Measurements from ENCODE around the gene ALPL. TPM values are rescaled to one million over a fixed set of nuclear protein-coding genes. Genes with fewer than 3 reads are reported as not detected.
"Not testable (repeated sequence)": the region's sequence is repeated elsewhere in the genome, so short reads cannot be mapped to it uniquely, and the experiment has no call there.

Gene ALPL
- total RNA-seq, 1 experiment from 2014 or later = 4.8 TPM

DNA sequence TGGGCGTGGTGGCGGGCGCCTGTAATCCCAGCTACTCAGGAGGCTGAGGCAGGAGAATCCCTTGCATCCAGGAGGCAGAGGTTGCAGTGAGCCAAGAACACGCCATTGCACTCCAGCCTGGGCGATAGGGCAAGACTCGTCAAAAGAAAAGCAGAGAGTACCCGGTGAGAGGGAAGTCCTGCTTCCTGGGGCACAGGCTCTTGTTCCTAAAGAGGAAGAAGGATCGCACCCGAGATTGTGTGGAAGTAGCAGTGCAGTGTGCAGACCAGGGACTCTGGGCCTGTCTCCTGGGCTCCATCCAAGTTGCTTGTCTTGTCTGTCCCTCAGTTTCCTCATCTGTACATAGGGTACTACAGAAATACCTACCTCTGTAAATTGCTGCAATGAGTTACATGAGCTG, 39.6 kb upstream of the ALPL start:
- ChIA-PET CTCF (no interaction called here), POLR2A (ENCODE audit: low non-redundant PET) (no interaction called here)
- no peak overlapping the region for H3K27ac ChIP-seq (ENCODE audit: low read depth, low read length, poor library complexity, severe bottlenecking)
- no peaks in the 10 kb centered on the region for H3K27me3 ChIP-seq (replicated peaks; ENCODE audit: insufficient read depth, low read depth, low read length, poor library complexity)
- no TSS peak for BruUV-seq (replicated peaks)
- no peak overlapping the region for H3K4me3 ChIP-seq (ENCODE audit: low read depth, low read length, poor library complexity, severe bottlenecking)
- no peaks in the 10 kb centered on the region for H3K9me3 ChIP-seq (ENCODE audit: low read depth, low read length, poor library complexity, severe bottlenecking)
- intact Hi-C loops (cut with micrococcal nuclease; ENCODE audit: unreplicated experiment) = no loop called here
- DNase-seq (ENCODE audit: low spot score) = no peak
- no peak for TF ChIP-seq EZH2 (IDR thresholded peaks at IDR 0.05; ENCODE audit: borderline replicate concordance, low read depth, low read length, poor library complexity, severe bottlenecking)
- TF ChIP-seq, protein P1, sequence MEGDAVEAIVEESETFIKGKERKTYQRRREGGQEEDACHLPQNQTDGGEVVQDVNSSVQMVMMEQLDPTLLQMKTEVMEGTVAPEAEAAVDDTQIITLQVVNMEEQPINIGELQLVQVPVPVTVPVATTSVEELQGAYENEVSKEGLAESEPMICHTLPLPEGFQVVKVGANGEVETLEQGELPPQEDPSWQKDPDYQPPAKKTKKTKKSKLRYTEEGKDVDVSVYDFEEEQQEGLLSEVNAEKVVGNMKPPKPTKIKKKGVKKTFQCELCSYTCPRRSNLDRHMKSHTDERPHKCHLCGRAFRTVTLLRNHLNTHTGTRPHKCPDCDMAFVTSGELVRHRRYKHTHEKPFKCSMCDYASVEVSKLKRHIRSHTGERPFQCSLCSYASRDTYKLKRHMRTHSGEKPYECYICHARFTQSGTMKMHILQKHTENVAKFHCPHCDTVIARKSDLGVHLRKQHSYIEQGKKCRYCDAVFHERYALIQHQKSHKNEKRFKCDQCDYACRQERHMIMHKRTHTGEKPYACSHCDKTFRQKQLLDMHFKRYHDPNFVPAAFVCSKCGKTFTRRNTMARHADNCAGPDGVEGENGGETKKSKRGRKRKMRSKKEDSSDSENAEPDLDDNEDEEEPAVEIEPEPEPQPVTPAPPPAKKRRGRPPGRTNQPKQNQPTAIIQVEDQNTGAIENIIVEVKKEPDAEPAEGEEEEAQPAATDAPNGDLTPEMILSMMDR (conservative IDR thresholded peaks at IDR 0.05; ENCODE audit: low read depth, low read length) = no peak
- no peaks in the 10 kb centered on the region for H3K36me3 ChIP-seq (ENCODE audit: insufficient read depth, low read length, poor library complexity, severe bottlenecking)
- no peaks in the 10 kb centered on the region for H3K4me1 ChIP-seq (ENCODE audit: insufficient read depth, low read length, poor library complexity, severe bottlenecking)

DNA sequence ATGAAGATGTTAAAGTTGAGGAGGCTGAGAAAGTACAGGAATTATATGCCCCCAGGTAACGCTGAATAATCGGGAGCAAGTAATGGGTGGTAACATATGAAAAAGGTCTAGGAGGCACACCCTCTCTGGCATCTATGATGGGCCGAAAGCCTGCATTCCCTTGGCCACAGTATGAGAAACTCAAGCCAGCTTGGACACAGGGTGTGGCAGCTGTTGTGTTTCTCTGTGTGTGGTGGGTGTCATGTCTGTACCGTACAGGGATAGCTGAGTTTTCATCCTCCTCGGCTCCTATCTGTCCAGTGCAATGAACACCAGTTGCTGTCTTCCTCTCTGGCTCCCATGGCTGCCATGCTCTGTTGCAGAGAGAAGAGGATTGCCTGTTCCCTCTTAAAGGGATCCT, 36.4 kb upstream of the ALPL start:
- Histone ChIP-seq H3K4me3 (ENCODE audit: low read depth, low read length, poor library complexity, severe bottlenecking) (no peak overlapping the region), H3K4me1 (ENCODE audit: insufficient read depth, low read length, poor library complexity, severe bottlenecking) (no peaks in the 10 kb centered on the region), H3K27ac (ENCODE audit: low read depth, low read length, poor library complexity, severe bottlenecking) (no peak overlapping the region), H3K36me3 (ENCODE audit: insufficient read depth, low read length, poor library complexity, severe bottlenecking) (no peaks in the 10 kb centered on the region), H3K27me3 (replicated peaks; ENCODE audit: insufficient read depth, low read depth, low read length, poor library complexity) (no peaks in the 10 kb centered on the region), H3K9me3 (ENCODE audit: low read depth, low read length, poor library complexity, severe bottlenecking) (no peaks in the 10 kb centered on the region)
- ChIA-PET CTCF (no interaction called here), POLR2A (ENCODE audit: low non-redundant PET) (no interaction called here)
- DNase-seq (ENCODE audit: low spot score) = no peak
- intact Hi-C loops (cut with micrococcal nuclease; ENCODE audit: unreplicated experiment) = no loop called here
- no TSS peak for BruUV-seq (replicated peaks)
- TF ChIP-seq, protein P1 (conservative IDR thresholded peaks at IDR 0.05; ENCODE audit: low read depth, low read length) = no peak
- TF ChIP-seq EZH2 (IDR thresholded peaks at IDR 0.05; ENCODE audit: borderline replicate concordance, low read depth, low read length, poor library complexity, severe bottlenecking) = no peak

DNA sequence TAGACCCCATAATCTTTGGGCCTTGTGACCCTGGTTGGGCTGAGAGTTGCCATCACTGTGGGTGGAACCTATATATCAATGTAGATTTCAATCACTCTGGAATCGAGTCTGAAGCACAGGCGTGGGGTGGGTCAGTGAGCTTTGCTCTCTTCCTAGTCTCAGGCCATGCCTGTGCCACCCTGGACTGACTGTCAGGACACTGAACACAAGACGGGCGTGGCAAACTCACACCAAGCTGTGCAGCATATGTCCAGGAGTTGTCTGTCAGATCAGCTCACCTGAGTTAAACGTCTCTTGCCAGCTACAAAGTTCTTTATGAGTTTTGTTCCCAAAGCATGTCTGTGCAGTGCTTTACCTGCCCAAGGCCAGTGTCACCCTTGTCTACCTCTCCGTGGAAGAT, 30.9 kb upstream of the ALPL start:
- CTCF ChIA-PET = no interaction called here

DNA sequence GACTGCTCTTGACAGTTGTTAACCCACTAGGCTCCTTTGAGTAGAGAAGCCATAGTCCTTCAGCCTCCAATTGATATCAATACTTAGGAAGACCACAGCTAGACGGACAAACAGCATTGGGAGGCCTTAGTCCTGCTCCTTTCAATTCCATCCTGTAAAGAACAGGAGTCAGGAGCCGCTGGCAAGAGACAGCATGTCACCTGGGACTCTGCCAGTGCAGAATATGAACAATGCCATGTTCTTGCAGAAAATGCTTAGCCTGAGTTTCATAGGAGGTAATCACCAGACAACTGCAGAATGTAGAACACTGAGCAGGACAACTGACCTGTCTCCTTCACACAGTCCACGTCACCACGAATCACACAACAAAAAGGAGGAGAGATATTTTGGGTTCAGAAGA, 25.3 kb upstream of the ALPL start:
- POLR2A ChIA-PET (ENCODE audit: low non-redundant PET); H3K36me3 ChIP-seq (ENCODE audit: insufficient read depth, low read length, poor library complexity, severe bottlenecking); H3K27me3 ChIP-seq (replicated peaks; ENCODE audit: insufficient read depth, low read depth, low read length, poor library complexity); DNase-seq (ENCODE audit: low spot score); H3K9me3 ChIP-seq (ENCODE audit: low read depth, low read length, poor library complexity, severe bottlenecking); intact Hi-C loops (cut with micrococcal nuclease; ENCODE audit: unreplicated experiment); H3K27ac ChIP-seq (ENCODE audit: low read depth, low read length, poor library complexity, severe bottlenecking); H3K4me1 ChIP-seq (ENCODE audit: insufficient read depth, low read length, poor library complexity, severe bottlenecking); CTCF ChIA-PET; H3K4me3 ChIP-seq (ENCODE audit: low read depth, low read length, poor library complexity, severe bottlenecking); BruUV-seq (replicated peaks): not testable (repeated sequence)

More for the DNA sequence above, 30.9 kb upstream of the ALPL start:
- no peaks in the 10 kb centered on the region for H3K4me1 ChIP-seq (ENCODE audit: insufficient read depth, low read length, poor library complexity, severe bottlenecking)
- H3K9me3 ChIP-seq (ENCODE audit: low read depth, low read length, poor library complexity, severe bottlenecking) = no peaks in the 10 kb centered on the region
- no peak for DNase-seq (ENCODE audit: low spot score)
- no peak overlapping the region for H3K4me3 ChIP-seq (ENCODE audit: low read depth, low read length, poor library complexity, severe bottlenecking)
- no peaks in the 10 kb centered on the region for H3K36me3 ChIP-seq (ENCODE audit: insufficient read depth, low read length, poor library complexity, severe bottlenecking)
- H3K27ac ChIP-seq (ENCODE audit: low read depth, low read length, poor library complexity, severe bottlenecking) = no peak overlapping the region
- TF ChIP-seq EZH2 (IDR thresholded peaks at IDR 0.05; ENCODE audit: borderline replicate concordance, low read depth, low read length, poor library complexity, severe bottlenecking) = no peak
- TF ChIP-seq, protein P1 (conservative IDR thresholded peaks at IDR 0.05; ENCODE audit: low read depth, low read length) = no peak
- H3K27me3 ChIP-seq (replicated peaks; ENCODE audit: insufficient read depth, low read depth, low read length, poor library complexity) = no peaks in the 10 kb centered on the region
- POLR2A ChIA-PET (ENCODE audit: low non-redundant PET) = no interaction called here
- intact Hi-C loops (cut with micrococcal nuclease; ENCODE audit: unreplicated experiment) = no loop called here
- BruUV-seq (replicated peaks) = no TSS peak
